KBM-7 (cell line): ENCODE results near the gene CCDC73.
"Not testable (repeated sequence)": the region's sequence is repeated elsewhere in the genome, so short reads cannot be mapped to it uniquely, and the experiment has no call there.

Experiments used
- DNase-seq: peaks from one replicate; pipeline ENCODE4 v3.0.0-alpha.2; 2015
- in situ Hi-C: fragments of 300-500 bp; cut with MboI; formaldehyde crosslinking; loops from 2 replicates; pipeline ENCODE4 v1.14.3; 2020; ENCODE audit warnings: low sequenced_read_pairs, low pct_unique_long_range_greater_than_20kb, mixed read lengths

Gene CCDC73

GRCh38 chr11:32613500-32614151, 180.8 kb downstream of the CCDC73 start:
- in situ Hi-C loops, result no loop called here
- DNase-seq, result no peak

- DNase-seq, result no peak
- in situ Hi-C loops, result no loop called here
These were observed 183.6 kb downstream of the CCDC73 start for GRCh38 chr11:32610797-32611352.

- DNase-seq, in situ Hi-C loops: not testable (repeated sequence)
These were observed 185.6 kb downstream of the CCDC73 start for GRCh38 chr11:32608826-32609225.

GRCh38 chr11:32606220-32606619, 188.2 kb downstream of the CCDC73 start:
- in situ Hi-C loops, result no loop called here
- DNase-seq, result no peak

- in situ Hi-C loops, result no loop called here
- no peak for DNase-seq
These were observed 191.6 kb downstream of the CCDC73 start for GRCh38 chr11:32602657-32603415.

- DNase-seq, result no peak
- in situ Hi-C loops, result no loop called here
These were observed 196.5 kb downstream of the CCDC73 start for GRCh38 chr11:32597921-32598320.

- in situ Hi-C loops, result not testable (repeated sequence)
These were observed 198.3 kb downstream of the CCDC73 start for GRCh38 chr11:32596114-32596513.

GRCh38 chr11:32594272-32594671, 200.2 kb downstream of the CCDC73 start:
- in situ Hi-C loops, result no loop called here
- DNase-seq, result peak; percentile 90

More at GRCh38 chr11:32596114-32596513, 198.3 kb downstream of the CCDC73 start:
- not testable (repeated sequence) for DNase-seq

- DNase-seq, result peak; percentile 45
- in situ Hi-C loops, result no loop called here
These were observed 207.8 kb downstream of the CCDC73 start for GRCh38 chr11:32586576-32587190.

GRCh38 chr11:32584921-32585320, 209.5 kb downstream of the CCDC73 start:
- peak; percentile 43 for DNase-seq
- in situ Hi-C loops, result no loop called here

- DNase-seq, result peak; percentile 98
- in situ Hi-C loops, result no loop called here
These were observed 210.8 kb downstream of the CCDC73 start, which contains the start of gene EIF3M for GRCh38 chr11:32583459-32584271. TSS of gene EIF3M (plus strand) at chr11:32583831. CDS start at chr11:32583888, 57 bp downstream.

GRCh38 chr11:32581556-32581955, 212.9 kb downstream of the CCDC73 start:
- in situ Hi-C loops, result no loop called here
- DNase-seq, result no peak

- DNase-seq, result no peak
- in situ Hi-C loops, result no loop called here
These were observed 213.5 kb downstream of the CCDC73 start for GRCh38 chr11:32580967-32581366.

- no peak for DNase-seq
- in situ Hi-C loops, result no loop called here
These were observed 218.0 kb downstream of the CCDC73 start for GRCh38 chr11:32576456-32576855.

- in situ Hi-C loops, result no loop called here
- no peak for DNase-seq
These were observed 219.4 kb downstream of the CCDC73 start for GRCh38 chr11:32575070-32575469.

GRCh38 chr11:32574421-32574820, 220.0 kb downstream of the CCDC73 start:
- in situ Hi-C loops, result no loop called here
- DNase-seq, result no peak

- in situ Hi-C loops, result no loop called here
- peak; percentile 38 for DNase-seq
These were observed 221.2 kb downstream of the CCDC73 start for GRCh38 chr11:32573228-32573627.

GRCh38 chr11:32571039-32571438, 223.4 kb downstream of the CCDC73 start:
- in situ Hi-C loops, result no loop called here
- no peak for DNase-seq

- in situ Hi-C loops, result no loop called here
- no peak for DNase-seq
These were observed 225.1 kb downstream of the CCDC73 start for GRCh38 chr11:32569313-32569881.
